ENCODE data around the gene TRPC6.

TRPC6 gene

DNA sequence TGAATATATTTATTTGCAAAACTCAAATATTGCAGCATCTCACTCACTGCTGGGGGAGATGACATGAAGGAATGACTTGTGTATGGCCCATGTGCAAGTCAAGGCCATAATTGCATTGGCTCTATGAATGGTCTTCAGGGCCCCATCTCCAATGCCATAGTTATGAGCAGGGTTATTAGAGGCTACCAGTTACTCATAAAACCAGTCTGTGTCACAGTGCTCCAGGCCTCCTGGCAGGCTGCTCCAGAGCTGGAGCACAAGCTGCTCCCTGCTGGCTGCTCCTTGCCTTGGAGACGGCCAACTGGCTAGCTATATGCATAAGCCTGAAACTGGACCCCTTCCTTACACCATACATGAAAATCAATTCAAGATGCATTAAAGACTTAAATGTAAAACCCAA, 145.7 kb downstream of the TRPC6 start:
- DNase-seq (ENCODE audit: low spot score): no peak
- no peak overlapping the region for H3K4me3 ChIP-seq
- no peak overlapping the region for H3K27ac ChIP-seq
- TF ChIP-seq CTCF (IDR thresholded peaks at IDR 0.05): no peak

GRCh38 chr11:101436511-101437142, 147.2 kb downstream of the TRPC6 start:
- H3K4me3 ChIP-seq: no peak overlapping the region
- TF ChIP-seq CTCF (IDR thresholded peaks at IDR 0.05): peak; percentile 35
- no peak overlapping the region for H3K27ac ChIP-seq
- no peak for DNase-seq (ENCODE audit: low spot score)

- H3K27ac ChIP-seq: no peak overlapping the region
- TF ChIP-seq CTCF (IDR thresholded peaks at IDR 0.05): no peak
- no peak for DNase-seq (ENCODE audit: low spot score)
- no peak overlapping the region for H3K4me3 ChIP-seq
Measured at GRCh38 chr11:101435408-101435973, 148.3 kb downstream of the TRPC6 start.

DNA sequence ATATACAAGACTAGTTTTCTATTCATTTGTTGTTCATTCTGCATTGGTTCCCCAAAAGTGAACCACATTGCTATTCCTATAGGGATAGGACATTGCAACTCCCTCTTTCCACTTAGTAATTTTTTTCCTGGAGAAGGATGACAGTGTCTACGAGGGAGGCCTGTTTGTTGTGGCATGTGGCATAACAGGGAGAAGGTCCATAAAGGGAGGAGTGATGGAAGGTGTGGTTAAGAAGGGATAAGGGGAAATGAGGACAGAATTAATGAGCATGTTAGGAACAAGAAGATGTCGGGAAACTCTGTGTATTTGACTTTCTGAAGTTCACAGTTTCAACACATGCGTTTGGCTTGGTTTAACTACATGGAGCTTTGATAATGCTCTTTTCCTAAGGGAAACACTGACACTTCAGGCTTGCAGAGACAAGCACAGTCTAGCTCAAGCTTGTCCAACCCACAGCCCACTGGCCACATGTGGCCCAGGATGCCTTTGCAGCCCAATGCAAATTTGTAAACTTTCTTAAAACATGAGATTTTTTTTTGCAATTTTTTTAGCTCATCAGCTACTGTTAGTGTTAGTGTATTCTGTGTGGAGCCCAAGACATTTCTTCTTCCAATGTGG, 149.7 kb downstream of the TRPC6 start:
- DNase-seq (ENCODE audit: low spot score): no peak
- no peak overlapping the region for H3K4me3 ChIP-seq
- H3K27ac ChIP-seq: no peak overlapping the region
- no peak for TF ChIP-seq CTCF (IDR thresholded peaks at IDR 0.05)

- no peak for DNase-seq (ENCODE audit: low spot score)
- H3K4me3 ChIP-seq: no peak overlapping the region
- no peak for TF ChIP-seq CTCF (IDR thresholded peaks at IDR 0.05)
- H3K27ac ChIP-seq: no peak overlapping the region
Measured at GRCh38 chr11:101433151-101433550, 150.7 kb downstream of the TRPC6 start.

DNA sequence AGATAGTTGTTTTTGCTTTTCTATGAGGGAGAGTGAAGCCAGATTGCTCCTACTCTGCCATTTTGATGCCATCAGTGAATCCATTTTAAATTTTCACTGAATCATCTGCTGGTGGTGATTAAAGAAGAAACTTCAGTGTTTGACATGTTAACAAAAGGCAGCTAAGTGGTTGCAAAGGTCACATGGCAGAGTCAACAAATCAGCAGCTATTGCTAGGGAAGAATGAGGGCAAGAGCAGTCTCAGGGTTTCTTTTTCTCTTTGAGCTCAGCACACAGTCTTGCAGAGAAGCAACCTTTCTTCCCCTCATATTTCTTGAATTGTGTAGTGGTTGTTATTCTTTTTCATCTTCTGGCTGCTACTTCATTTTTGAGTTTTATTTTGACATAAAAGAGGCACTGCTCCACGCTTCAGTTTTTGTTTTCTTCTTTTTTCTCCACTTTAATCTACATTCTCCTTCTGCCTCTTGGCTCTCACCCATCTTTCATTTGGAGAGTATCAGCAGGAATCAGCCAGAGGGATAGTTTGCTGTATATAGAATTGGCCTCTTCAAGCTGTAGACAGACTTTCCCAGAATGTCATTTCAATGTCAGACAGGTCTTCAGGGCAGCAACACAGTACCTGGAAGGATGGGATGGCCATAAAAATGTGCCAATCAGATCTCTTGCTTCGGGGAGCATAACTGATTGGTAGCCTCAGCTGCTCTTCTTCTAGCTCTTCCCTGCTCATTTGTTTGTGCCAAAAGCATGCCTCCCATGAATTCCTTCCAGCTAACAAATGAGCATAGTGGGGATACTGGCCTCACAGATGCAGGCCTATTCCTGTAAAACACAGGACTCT, 153.9 kb downstream of the TRPC6 start:
- no peak for DNase-seq (ENCODE audit: low spot score)
- no peak for TF ChIP-seq CTCF (IDR thresholded peaks at IDR 0.05)
- H3K4me3 ChIP-seq: no peak overlapping the region
- H3K27ac ChIP-seq: no peak overlapping the region
